Nephron (organoid): Measurements from ENCODE around the gene ERVMER34-1.

ENCODE experiments used
- H3K27ac Mint-ChIP-seq, 3 experiments: 2 replicates each; pipeline ENCODE4 v1.8.0; 2020; ENCODE audit warnings: mixed read lengths in 3 of 3, mild to moderate bottlenecking in 2 of 3, moderate library complexity in 1 of 3
- H3K27me3 Mint-ChIP-seq: 2 replicates; pipeline ENCODE4 v1.8.0; 2021; ENCODE audit warnings: low read depth, mild to moderate bottlenecking, moderate library complexity, mixed read lengths
- H3K36me3 Mint-ChIP-seq: 2 replicates; pipeline ENCODE4 v1.8.0; 2020; ENCODE audit warnings: low read depth, mixed read lengths
- H3K4me1 Mint-ChIP-seq: 2 replicates; pipeline ENCODE4 v1.8.0; 2020; ENCODE audit warnings: mixed read lengths
- H3K4me3 Mint-ChIP-seq, 3 experiments: 2 replicates each; pipeline ENCODE4 v1.8.0; 2020; ENCODE audit warnings: mild to moderate bottlenecking in 3 of 3, mixed read lengths in 3 of 3, moderate library complexity in 2 of 3
- H3K9me3 Mint-ChIP-seq: 2 replicates; pipeline ENCODE4 v1.8.0; 2020; ENCODE audit warnings: mixed read lengths
- CTCF ChIP-seq, 3 experiments: fragments of 200-600 bp; sonication (generic); IDR thresholded peaks; one replicate each; pipeline ENCODE4 v1.5.0; 2021; ENCODE audit warnings: antibody characterized with exemption in 3 of 3; ENCODE audit not compliant: unreplicated experiment in 3 of 3

ERVMER34-1 gene

DNA sequence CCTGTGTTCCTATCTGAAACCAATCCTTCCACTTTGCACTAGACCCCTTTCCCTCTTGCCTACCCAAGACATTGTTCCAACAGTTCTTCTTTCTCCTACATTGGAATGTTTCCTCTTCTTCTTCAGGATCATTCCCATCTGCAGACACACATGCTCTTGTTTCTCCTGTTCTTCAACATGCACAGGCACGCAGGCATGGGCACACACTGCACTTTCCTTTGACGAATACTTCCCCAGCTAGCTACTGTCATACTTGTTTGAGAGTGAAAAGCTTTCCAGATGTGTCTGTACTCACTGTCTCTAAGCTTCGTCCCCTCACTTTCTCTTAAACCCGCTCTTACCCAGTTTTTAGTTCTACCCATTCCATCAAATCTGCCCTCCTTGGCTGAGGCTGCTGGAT, 31.8 kb upstream of the ERVMER34-1 start:
- peaks cover 9% of the 10 kb centered on the region for H3K9me3 Mint-ChIP-seq
- TF ChIP-seq CTCF (IDR thresholded peaks at IDR 0.05; ENCODE audit: unreplicated experiment in 3 of 3), result no peak

DNA sequence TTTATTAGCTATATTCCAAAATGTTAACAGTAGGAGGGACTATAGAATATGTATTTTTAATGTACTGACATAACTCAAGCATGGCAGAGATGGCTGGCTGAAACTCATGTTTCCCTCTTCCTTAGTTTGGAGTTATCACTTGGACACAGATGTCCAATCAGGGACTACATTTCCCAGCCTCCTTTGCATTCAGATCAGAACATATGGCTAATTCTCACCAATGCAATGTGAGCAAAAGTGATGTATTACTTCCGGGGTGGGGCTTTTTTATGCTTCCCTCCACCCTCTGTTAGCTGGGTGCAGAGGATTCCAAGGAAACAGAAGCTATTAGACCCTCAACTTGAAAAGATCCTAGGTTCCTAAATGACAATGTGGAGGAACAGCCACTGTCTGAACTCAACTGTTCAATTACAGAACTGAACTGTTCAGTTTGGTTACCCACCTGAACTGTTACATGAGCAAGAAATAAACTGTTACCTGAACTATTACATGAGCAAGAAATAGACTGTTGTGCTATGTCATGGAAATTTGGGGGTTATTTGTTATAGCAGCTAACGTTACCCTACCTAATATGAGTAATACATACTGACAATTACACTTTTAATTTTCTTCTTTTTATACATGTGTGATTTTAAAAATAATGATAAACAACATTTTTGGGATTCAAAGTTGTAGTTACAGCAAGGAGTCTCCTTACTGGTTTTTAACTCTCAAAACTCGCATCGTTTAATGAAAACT, 29.6 kb upstream of the ERVMER34-1 start:
- Mint-ChIP-seq H3K36me3 (no peaks in the 10 kb centered on the region), H3K4me1 (no peaks in the 10 kb centered on the region), H3K9me3 (peaks cover 9% of the 10 kb centered on the region), H3K4me3 (no peak overlapping the region), H3K27me3 (peaks cover 4% of the 10 kb centered on the region), H3K27ac (no peak overlapping the region)
- no peak for TF ChIP-seq CTCF (IDR thresholded peaks at IDR 0.05; ENCODE audit: unreplicated experiment in 3 of 3)

More for the DNA sequence above, 31.8 kb upstream of the ERVMER34-1 start:
- H3K36me3 Mint-ChIP-seq, result no peaks in the 10 kb centered on the region
- no peaks in the 10 kb centered on the region for H3K4me1 Mint-ChIP-seq
- no peak overlapping the region for H3K4me3 Mint-ChIP-seq
- no peak overlapping the region for H3K27ac Mint-ChIP-seq
- peaks cover 3% of the 10 kb centered on the region for H3K27me3 Mint-ChIP-seq

DNA sequence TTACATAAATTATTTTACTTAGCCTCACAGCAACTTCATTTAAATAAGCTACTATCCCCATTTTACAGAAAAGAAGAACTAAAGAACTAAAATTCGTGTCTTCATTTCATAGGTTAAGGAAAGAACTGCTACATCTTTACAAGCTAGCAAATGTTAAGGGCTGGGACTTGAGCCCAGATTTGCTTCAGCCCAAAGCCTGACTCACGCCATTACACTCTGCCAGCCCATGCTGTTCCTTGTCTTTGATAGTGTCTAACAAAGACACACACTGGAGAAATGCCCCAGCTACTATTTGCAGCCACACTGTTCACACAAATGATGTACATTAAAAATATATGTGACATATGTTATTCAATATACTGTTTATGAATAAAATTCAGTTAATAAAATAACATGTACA, 29.0 kb upstream of the ERVMER34-1 start:
- no peak for TF ChIP-seq CTCF (IDR thresholded peaks at IDR 0.05; ENCODE audit: unreplicated experiment in 3 of 3)
- Mint-ChIP-seq H3K36me3 (no peaks in the 10 kb centered on the region), H3K27ac (no peak overlapping the region), H3K9me3 (peaks cover 9% of the 10 kb centered on the region), H3K27me3 (peaks cover 4% of the 10 kb centered on the region), H3K4me1 (no peaks in the 10 kb centered on the region), H3K4me3 (no peak overlapping the region)

DNA sequence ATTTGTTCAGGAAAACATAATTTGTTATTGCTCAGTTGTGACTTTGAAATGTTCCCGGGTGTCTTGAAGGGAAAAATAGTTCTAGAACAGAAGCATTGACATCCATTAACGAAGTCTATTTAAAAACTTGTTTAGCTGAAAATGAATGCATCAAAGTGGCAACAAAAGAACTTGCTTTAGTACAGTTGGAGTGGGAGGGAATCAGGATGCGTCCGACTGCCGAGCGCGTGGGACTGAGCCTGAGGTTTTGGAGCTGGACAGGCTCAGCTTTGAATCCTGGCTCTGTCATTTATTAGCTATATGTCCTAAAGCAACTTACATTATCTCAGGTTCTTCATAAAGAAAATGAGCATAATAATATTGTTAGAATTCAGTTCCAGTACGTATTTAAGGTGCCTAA, 9.0 kb upstream of the ERVMER34-1 start:
- Mint-ChIP-seq H3K27ac (no peak overlapping the region), H3K36me3 (no peaks in the 10 kb centered on the region), H3K27me3 (peaks cover 6% of the 10 kb centered on the region), H3K9me3 (no peaks in the 10 kb centered on the region), H3K4me3 (no peak overlapping the region), H3K4me1 (no peaks in the 10 kb centered on the region)
- TF ChIP-seq CTCF (IDR thresholded peaks at IDR 0.05; ENCODE audit: unreplicated experiment in 3 of 3), result no peak

GRCh38 chr4:52755426-52755825, 4.2 kb upstream of the ERVMER34-1 start:
- no peak overlapping the region for H3K4me3 Mint-ChIP-seq
- TF ChIP-seq CTCF (IDR thresholded peaks at IDR 0.05; ENCODE audit: unreplicated experiment in 3 of 3), result no peak
- H3K4me1 Mint-ChIP-seq, result peaks cover 3% of the 10 kb centered on the region
- H3K9me3 Mint-ChIP-seq, result peaks cover 3% of the 10 kb centered on the region
- H3K27me3 Mint-ChIP-seq, result peaks cover 22% of the 10 kb centered on the region
- H3K27ac Mint-ChIP-seq, result no peak overlapping the region
- no peaks in the 10 kb centered on the region for H3K36me3 Mint-ChIP-seq

- no peaks in the 10 kb centered on the region for H3K36me3 Mint-ChIP-seq
- H3K4me3 Mint-ChIP-seq, result peak overlapping the region; percentile 51 to 76 (median 66)
- peaks cover 5% of the 10 kb centered on the region for H3K4me1 Mint-ChIP-seq
- TF ChIP-seq CTCF (IDR thresholded peaks at IDR 0.05; ENCODE audit: unreplicated experiment in 3 of 3), result no peak
- peaks cover 3% of the 10 kb centered on the region for H3K9me3 Mint-ChIP-seq
- H3K27ac Mint-ChIP-seq, result no peak overlapping the region
- peaks cover 29% of the 10 kb centered on the region for H3K27me3 Mint-ChIP-seq
These were observed 1.7 kb upstream of the ERVMER34-1 start for GRCh38 chr4:52752936-52753335.
